HepG2 (cell line): ENCODE data around the gene C1orf21.

Source experiments
- FOXO4 ChIP-seq: sonication (generic); formaldehyde crosslinking; conservative IDR thresholded peaks from 2 replicates; pipeline ENCODE4 v1.8.1; 2023; ENCODE audit warnings: missing genetic modification reagents
- HIVEP1 ChIP-seq: sonication (generic); formaldehyde crosslinking; IDR thresholded peaks from 2 replicates; pipeline ENCODE4 v1.4.0; 2020; ENCODE audit warnings: mild to moderate bottlenecking, missing genetic modification reagents
- HNRNPLL ChIP-seq: fragments of 200-400 bp; formaldehyde crosslinking; IDR thresholded peaks from 2 replicates; pipeline ENCODE4 v1.6.1; 2017; ENCODE audit warnings: mild to moderate bottlenecking, low read depth, low read length; ENCODE audit not compliant: poor library complexity, severe bottlenecking
- HOMEZ ChIP-seq: IDR thresholded peaks from 2 replicates; pipeline ENCODE4 v1.6.1; 2016; ENCODE audit warnings: low read depth
- NR3C1 ChIP-seq: sonication (generic); formaldehyde crosslinking; IDR thresholded peaks from 2 replicates; pipeline ENCODE4 v1.4.0; 2020; ENCODE audit warnings: missing genetic modification reagents
- TBL1XR1 ChIP-seq: fragments of 150-350 bp; IDR thresholded peaks from 2 replicates; pipeline ENCODE4 v1.6.1; 2014; ENCODE audit warnings: borderline replicate concordance, low read length; ENCODE audit not compliant: partially characterized antibody
- TOPORS ChIP-seq: sonication (generic); formaldehyde crosslinking; IDR thresholded peaks from 2 replicates; pipeline ENCODE4 v1.8.0; 2023; ENCODE audit warnings: mild to moderate bottlenecking, missing genetic modification reagents
- ZBTB7A ChIP-seq: sonication (generic); formaldehyde crosslinking; IDR thresholded peaks from 2 replicates; pipeline ENCODE4 v1.8.0; 2022; ENCODE audit warnings: mild to moderate bottlenecking, missing genetic modification reagents
- ZNF121 ChIP-seq: sonication (generic); formaldehyde crosslinking; IDR thresholded peaks from 2 replicates; pipeline ENCODE4 v1.5.0; 2020; ENCODE audit warnings: mild to moderate bottlenecking, missing genetic modification reagents
- ZNF792 ChIP-seq: IDR thresholded peaks from 2 replicates; pipeline ENCODE4 v1.6.1; 2016
- ZNF800 ChIP-seq: sonication (generic); formaldehyde crosslinking; IDR thresholded peaks from 2 replicates; pipeline ENCODE4 v1.4.0; 2020; ENCODE audit warnings: missing genetic modification reagents
- TF ChIP-seq, protein P1 (sequence below): sonication (generic); formaldehyde crosslinking; IDR thresholded peaks from 2 replicates; pipeline ENCODE4 v1.4.0; 2020; ENCODE audit warnings: missing genetic modification reagents

DNA sequence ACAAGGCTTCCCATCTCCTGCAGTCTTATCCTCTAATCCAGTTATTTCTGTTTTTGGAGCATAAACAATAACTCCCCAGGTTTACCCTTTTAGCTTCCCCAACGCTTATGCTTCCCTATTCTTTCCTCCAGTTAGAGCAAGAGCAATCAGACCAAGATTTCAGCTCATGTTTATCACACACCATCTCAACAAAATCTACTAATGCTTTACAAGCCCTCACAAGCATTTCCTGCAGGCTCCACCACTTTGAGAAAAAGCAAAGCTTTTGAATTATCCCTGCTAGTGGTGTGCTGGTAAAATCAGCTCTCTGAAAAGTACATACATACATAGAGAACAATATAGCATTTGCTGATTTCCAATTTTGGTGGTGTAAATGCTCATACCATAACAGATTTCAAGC, 275.0 kb downstream of the C1orf21 start:
- TF ChIP-seq ZNF792 (CRISPR knock-in tag) (no peak), HIVEP1 (CRISPR knock-in tag) (no peak), ZBTB7A (CRISPR knock-in tag) (no peak), FOXO4 (CRISPR knock-in tag) (no peak), TBL1XR1 (no peak), NR3C1 (CRISPR knock-in tag) (no peak), TOPORS (no peak), HOMEZ (CRISPR knock-in tag) (no peak), ZNF800 (CRISPR knock-in tag) (no peak), ZNF121 (CRISPR knock-in tag) (no peak), HNRNPLL (no peak)
- TF ChIP-seq, protein P1, sequence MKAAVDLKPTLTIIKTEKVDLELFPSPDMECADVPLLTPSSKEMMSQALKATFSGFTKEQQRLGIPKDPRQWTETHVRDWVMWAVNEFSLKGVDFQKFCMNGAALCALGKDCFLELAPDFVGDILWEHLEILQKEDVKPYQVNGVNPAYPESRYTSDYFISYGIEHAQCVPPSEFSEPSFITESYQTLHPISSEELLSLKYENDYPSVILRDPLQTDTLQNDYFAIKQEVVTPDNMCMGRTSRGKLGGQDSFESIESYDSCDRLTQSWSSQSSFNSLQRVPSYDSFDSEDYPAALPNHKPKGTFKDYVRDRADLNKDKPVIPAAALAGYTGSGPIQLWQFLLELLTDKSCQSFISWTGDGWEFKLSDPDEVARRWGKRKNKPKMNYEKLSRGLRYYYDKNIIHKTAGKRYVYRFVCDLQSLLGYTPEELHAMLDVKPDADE (CRISPR knock-in tag): no peak
